AG08395 (cell line): ENCODE measurements around the gene PDE9A.
"Not testable (repeated sequence)": the region's sequence is repeated elsewhere in the genome, so short reads cannot be mapped to it uniquely, and the experiment has no call there.

ENCODE experiments used
- DNase-seq: peaks from one replicate; pipeline ENCODE4 v3.0.0; 2012; ENCODE audit warnings: mixed read lengths, low spot score

PDE9A gene

DNA sequence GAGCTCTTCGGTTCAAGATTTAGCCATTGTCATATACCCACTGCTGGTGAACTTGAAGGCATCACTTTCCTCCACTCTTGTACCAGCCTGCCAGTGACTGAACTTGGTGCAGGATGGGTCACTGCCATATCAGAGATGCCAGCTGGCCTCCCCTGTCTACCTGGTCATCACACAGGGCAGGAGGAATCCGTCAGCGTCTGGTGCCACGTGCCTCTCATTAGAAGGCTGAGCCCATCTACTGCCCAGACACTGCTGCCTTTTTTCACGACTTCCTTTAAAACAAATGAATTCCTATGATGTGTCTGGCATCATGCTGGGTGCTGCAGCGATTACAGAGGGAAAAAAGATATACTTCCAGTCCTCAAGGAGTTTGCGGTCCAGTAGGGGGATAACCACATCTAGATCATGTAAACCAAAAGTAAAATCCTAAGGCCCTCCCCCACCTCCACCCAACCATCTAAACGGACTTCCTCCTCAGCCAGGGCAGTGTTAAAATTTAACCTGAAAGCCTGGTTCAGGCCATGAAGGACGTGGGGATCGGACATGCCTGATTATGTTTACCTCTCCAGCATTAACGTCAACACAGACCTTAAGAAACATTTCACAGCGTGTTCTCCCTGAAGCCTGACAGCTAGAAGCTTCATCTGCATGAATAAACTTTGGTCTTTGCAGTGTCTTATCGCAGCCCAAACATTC is 29.2 kb upstream of the PDE9A start:
- DNase-seq: no peak

DNA sequence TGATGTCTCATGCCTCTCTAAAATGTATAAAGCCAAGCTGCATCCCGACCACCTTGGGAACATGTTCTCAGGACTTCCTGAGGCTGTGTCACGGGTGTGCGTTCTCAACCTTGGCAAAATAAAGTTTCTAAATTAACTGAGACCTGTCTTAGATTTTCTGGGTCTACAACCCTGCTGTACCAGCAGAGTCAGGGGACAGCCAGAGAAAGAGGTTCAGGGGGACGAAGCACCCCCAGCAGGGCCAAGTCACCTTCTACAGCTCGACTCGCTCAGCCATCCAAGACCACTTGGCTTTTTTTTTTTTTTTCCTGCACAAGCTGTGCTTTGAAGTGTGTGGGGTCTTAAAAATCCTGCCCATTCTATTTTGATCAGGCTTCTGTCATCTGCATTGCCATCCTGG is 28.5 kb upstream of the PDE9A start:
- DNase-seq: no peak

DNA sequence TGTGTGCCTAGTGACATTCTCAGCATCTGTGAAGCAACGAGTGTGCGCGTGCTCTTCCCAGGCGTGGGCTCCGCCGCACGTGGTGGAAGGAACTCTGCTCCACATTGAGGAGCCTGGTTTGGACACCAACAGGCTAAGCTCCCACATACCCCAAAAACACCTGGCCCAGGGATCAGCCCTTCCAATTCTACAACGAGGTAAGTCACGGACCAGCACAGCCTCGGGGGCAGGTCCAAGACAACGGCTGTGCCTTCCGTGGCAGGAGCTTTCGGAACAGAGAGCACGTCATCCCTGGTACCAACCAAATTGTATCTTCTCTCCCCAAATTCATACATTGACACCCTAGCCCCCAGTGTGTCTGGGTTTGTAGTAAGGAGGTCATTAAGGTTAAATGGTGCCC is 27.2 kb upstream of the PDE9A start:
- DNase-seq: no peak

DNA sequence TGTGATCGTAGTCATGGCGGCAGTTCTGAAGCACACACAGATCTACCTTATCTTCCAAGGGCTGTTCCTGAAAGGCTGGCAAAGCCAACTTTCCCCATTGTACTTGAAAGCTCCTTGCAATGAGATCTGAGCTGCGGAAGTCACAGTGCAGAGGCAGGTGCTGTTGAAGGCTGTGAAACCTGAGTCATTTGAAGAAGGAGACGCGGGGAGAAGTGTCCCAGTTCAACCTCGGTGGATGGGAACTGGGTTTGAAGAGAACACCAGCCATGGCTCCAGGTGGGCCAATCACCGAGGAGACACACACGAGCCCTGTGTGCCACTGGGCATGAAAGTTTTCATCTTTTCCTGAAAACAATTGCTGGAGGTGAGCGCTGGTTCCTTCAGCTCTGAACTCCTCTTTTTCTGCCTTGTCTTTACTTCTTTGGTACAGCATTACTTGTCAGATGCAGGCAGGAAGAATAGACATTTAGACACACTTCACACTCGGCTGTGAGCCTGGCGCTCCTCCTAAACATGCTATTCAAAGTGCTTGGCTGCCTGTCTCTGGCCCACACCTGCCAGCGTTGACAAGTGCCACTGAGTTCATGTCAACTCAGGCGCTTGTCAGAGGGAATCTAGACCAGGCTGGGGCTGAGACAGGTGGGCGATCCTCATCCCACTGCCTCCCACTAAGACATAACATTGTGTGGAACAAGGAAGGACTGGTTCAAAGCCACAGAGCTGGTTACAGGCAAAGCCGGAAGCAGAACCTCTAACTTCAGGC is 25.7 kb upstream of the PDE9A start:
- no peak for DNase-seq

DNA sequence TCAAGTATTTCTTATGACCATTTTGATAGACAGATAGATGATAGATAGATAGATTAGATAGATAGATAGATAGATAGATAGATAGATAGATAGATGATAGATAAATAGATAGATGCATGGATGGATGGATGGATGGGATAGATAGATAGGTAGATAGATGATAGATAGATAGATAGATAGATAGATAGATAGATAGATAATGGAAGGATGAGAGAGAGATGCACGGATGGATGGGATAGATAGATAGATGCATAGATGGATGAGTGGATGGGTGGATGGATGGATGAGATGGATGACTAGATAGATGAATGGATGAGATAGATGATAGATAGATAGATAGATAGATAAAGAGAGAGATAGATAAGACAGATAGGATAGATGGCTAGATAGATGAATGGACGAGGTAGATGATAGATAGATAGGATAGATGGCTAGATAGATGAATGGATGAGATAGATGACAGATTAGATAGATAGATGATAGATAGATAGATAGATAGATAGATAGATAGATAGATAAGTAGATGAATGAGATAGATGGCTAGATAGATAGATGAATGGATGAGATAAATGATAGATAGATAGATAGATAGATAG is 24.9 kb upstream of the PDE9A start:
- not testable (repeated sequence) for DNase-seq

DNA sequence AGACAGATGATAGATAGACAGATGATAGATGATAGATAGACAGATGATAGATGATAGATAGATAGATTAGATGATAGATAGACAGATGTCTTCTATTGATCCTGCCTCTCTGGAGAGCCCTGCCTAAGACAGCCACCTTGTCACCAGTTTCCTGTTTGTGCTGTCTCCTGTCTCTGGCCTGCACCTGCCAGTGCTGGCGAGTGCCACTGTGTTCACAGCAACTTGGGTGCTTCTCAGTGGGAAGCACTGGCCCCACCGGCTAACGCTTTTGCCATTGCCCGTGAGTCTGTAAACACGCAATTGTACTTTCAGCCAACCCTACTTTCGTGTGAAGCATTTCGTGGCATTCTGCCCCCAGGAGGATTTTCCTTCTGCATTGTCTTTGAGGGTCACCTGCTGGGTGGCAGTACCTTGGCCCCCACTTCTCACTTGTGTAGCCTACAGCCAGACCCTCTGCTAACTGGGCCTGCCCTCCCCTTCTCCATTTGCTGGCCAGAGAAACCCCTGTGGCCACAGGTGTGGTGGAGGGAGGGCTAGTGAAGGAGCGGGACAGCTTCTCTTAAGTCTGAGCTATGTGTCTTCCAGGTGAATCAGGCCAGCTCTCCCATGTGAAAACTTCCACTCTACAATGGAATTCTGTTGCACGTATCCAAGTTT is 23.4 kb upstream of the PDE9A start:
- no peak for DNase-seq

DNA sequence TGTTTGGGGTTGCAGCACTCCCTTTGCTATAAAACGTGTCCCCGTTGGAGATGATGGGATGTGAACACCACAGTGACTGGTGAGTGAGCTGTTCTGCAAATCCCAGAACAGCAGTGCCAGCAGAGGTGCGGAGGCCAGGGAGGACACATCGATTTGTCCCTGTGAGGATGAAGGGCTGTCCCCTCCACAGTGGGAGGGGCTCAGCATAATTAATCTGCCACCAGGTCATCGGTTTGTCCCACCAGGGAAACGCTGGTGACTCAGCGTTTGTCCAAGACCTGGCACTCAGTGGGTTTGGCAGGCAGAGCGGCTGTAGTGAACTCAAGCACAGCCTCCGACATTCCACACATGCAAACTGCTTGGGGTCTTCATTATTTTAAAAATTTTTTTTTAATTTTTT is 22.8 kb upstream of the PDE9A start:
- no peak for DNase-seq

DNA sequence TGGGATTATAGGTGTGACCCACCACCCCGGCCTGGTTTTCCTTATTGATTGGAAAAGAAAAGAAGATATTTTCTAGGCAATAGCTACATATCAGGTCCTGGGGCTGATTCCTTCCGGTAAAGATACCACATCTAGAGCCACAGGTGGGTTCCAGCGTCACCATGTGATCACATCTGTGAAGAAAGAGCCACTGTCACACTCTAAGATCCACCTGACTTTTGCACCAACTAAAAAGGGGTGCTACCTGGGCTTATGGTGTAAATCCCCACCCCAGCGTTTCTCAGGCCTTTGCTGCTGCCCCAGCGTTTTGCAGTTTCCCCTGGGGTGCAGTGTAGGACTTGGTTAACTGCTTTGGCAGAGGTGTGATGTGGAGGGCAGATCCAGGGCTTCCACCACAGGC is 22.3 kb upstream of the PDE9A start:
- DNase-seq: no peak

DNA sequence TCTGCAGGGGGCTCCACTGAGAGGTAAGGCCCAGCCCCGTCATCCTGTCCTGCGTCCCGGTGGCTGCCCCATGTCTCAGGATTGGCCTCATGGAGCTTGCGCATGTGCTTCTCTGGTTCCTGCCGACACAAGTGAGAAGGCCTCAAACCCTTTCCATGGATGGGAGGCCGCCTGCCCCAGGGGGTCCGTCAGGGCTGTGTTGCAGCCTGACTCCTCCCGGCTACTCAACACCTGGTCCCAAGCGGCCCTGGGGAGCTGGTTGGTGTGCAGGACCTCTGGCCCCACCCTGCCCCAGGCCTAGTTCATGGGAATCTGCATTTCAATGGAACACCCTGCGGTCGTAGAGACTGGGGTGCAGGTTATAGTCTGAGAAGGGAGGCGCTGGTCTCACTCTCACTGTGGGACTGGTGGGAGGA is 21.1 kb upstream of the PDE9A start:
- no peak for DNase-seq

DNA sequence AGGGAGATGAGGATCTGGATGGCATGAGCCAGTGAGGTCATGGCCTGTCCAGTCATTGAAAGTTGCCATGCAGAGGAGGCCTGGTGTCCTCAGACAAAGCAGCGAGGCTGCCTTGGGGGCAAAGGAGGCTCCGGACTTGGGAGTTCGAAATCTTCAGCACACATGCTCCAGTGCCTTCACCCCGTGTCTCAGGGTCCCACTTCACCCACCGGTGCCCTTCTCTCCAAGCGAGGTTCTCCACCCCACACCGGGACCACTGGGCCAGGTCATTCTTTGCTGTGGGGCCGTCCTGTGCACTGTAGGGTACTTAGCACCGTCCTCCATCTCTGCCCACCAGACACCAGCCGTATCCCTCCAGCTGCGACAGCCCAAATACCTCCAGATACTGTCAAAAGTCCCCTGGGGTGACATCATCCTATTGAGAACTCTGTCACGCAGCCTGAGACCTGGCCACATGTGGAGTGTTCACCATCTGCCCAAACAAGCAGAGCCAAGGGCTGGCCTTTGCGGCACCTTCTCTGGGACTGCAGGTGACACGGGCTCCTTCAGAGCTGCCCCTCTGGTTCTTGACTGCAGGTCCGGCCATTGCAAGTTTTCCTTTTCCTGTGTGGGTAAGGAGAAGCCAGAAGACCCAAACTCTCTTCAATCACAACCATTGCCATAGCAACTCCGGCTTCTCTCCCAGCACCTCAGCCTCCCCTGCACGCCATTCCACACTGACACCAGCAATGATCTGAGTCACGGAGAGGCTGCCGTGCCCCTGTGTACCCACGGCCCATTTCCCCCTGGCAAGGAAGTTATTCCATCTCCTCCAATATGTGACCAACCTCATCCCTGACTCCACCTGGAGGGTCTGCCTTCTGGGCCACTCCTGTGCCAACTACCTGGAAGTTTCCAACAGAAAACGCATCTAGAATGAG is 20.4 kb upstream of the PDE9A start:
- DNase-seq: no peak

DNA sequence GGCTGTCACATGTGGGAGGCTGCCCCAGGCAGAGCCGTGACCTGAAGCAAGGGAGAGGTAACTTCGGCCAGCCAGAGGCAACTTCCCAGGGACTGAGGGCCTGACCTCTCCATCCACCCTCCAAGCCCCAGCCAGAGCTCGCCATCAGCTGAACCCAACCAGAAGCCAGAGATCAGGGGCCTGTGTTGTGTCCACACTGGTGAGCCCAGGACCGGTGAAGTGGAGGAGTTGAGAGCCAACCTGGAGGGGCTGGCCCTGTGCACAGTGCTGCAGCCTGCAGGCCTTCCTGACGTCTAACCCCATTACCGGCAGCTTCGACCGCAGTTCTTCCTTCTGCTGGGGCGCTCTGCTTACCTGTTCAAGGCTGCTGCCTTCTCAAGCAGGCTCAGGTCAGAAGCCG is 19.6 kb upstream of the PDE9A start:
- DNase-seq: no peak

DNA sequence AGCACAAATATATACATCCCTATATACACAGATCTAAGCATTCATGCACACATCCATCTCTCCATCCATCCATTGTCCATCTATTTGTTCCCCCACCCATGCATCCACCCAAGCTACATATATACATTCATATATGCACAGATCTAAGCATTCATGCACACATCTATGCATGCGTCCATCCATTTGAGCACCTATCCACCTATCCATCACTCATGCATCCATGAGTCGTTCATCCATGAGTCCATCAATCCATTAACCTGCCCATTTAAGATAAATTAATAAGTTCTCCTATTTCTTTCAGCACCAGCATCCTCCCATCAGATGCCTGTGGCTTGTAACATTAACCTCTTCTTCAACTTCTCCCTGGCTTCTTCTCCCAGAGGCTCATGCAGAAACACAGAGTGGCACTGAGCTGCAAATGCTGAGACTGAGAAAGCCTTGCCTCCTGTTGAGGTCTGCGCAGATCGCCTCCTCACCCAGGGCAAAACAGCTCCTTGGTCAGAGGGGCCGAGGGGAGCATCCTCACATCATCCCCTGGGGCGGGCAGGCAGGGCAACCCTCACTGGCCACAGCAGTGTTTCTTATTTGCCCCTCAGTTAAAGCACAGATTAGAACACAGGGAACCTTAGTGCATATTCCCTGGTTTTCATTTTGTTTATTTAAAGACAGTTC is 17.4 kb upstream of the PDE9A start:
- no peak for DNase-seq

DNA sequence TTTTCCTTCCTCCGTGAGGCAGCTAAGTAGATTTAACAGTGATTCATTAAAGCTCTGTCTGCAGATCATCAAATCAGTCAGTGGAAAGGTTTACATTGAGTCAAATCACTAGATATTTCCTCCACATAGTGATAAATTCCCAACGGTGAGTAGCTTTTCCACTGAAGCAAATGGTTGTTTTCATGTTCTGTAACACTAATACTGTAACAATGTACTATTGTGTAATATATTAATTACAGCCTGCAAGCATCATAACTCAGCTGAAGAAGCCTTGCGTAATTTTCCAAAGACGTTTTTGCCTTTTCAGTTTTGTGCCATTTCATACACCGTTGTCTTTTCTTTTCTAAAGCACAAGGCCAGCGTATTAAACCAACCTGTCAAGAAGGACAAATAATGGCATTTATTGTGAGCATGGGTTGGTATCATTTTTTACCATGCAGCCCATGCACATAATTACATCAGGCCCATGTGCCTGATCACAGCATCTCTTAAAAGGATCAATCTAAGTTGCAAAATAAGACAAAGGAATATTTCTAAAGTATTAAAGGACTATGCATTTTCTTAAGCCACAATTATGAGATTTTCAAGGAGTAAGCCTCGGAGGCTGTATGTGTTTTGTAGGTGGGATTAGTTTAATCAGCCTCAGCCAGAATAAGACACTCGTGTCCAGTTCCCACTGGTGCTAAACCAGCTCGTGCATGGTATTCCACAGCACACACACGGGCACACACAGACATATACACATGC is 16.7 kb upstream of the PDE9A start:
- peak; percentile 61 for DNase-seq

DNA sequence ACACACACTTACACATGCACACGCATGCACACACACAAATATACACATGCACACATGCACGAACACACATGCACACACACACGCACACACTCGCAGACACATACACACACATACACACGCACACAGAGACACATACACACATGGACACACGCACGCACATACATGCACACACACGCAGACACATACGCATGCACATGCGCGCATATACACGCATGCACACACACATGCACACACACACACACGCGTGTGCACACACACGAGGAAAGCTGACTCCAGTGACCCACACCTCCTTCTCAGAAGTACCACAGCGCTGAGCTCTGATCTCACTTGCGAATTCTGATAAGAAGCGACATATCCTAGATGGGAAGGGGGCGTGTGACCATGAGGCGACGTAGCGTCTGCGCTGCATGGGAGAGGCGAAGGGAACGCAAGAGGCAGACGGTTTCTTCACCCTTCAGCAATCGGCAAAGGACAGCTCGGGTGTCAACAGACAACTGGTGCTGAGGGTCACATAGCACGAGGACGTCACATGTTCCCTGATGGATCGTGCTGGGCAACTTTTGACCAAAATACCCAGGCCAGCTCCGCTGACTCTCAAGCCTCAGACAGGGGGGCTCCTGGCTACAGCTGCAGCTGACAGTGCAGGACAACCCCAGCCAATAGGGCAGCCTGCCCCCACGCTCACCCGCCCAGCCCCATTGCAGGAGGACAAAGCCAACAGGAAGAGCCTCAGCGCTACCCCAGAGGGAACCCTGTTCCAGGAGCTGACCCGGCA is 16.0 kb upstream of the PDE9A start:
- DNase-seq: no peak

DNA sequence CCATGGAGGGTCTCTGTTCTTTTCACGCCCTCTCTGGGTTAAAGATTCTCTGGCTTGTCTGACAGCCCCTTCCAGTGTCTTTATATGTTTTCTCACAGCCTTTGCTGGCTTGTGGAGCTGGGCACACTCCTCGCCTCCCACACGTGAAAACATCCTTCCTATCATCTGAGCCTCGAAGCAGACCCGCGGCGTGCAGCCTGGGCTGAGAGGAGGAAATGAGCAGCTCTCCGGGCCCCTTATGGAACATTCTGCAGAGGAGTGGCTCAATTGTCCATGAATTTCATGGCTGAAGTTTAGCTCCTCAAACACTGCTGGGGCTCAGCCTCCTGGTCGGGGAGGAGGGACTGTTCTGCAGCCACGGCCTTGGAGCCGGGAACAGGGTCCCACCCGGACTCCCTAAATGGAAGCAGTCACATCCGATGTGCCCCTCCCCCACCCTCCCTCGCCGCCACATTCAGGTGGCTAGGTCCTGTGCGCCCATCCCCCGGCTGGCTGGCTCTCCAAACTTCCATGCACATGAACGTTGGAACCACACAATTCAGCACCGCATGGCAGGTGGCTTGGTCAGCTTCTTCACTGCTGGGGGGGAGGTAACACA is 15.1 kb upstream of the PDE9A start:
- DNase-seq: no peak

DNA sequence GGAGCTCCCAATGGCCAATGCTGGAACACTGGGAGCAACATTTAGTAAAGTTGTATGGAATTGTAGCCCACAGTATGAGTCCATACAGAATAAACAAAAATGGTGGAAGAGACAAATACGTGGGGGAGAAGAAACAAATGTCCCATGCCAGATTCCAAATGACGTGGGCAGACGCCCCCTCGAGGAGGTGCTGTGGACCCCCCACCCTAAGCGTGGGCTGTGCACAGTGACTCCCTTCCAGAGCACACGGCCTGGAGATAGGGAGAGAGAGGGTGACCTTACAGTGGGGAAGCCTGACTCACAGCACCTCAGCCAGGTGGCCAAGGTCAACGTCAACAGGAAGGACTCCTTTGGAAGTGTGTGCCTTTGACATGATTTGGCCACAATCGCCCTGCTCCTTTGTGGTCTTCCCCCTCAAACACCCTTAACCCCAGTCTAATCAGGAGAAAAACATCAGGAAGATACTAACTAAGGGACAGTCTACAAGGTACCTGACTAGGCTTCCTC is 13.7 kb upstream of the PDE9A start:
- no peak for DNase-seq

DNA sequence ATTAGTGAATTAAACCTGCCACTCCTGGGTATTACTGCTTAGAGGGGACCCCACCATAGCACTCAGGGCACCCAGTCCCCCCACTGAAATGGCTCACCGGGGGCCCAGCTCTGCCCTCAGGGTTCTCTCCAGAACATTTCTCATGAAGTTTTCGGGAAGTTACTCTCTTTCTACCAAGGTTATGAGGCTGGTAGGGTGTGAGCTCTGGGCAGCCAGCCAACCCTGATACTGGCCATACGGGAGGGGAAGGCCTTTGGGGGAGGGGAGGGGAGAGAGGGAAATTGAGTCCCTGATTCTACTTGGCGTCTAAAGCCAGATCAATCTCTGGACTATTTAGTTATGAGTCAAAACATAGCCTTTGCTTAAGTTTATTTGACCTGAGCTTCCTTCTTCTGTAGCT is 12.9 kb upstream of the PDE9A start:
- DNase-seq: no peak

DNA sequence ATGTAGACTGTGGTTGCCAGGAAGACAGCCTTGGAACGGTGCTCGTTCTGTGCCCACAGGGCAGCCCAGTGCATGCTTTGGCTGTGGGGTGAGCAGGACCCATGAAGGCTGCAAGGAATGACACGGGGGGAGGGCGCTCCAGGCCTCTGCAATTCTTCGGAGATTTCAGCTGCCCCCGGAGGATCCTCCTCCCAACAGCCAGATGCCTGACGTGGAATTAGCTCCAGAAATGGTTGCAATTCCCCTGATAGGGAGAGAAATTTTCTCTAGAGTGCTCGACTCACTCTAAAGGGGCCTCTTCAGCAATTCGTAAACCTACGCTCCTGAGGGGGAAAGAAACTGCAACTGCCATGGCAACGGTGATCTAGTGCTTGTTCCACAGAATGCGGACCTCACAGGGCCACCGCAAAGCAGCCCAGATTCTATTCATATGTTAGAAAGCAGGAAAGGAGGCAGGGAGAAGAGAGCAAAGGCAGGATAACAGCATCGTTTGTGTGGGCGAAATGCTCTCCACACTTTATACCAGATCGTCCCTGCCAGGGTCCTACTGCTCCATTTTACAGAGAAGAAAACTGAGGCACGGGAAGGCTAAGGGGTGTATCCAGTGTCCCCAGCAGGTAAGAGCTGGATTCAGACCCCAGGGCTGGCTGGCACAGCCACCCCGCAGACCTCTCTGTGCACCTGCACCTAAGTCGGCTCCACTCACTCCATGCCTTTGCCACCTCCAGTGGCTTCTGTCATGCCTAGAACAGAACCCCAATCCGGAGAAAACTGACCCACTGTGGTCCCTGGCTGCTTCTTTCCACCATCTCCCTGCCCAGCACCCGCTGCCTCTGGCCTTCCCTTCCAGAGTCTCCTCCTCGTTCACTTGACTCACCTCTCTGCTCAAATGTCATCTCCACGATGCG is 11.9 kb upstream of the PDE9A start:
- no peak for DNase-seq
